Right atrium auricular region (tissue), 2 donors: Measurements from ENCODE around the gene TWF2. TPM values are rescaled to one million over a fixed set of nuclear protein-coding genes. Genes with fewer than 3 reads are reported as not detected.

Experiments used
- DNase-seq: peaks from one replicate; pipeline ENCODE4 v3.0.0-alpha.2; 2019; ENCODE audit warnings: low spot score
- H3K27ac ChIP-seq, 2 donors: fragments of 200-600 bp; sonication (generic); 1 replicate in 1 of 2; 2 replicates in 1 of 2; pipeline ENCODE4 v1.5.1; 2016 to 2019
- H3K27me3 ChIP-seq, 2 donors: fragments of 200-600 bp; sonication (generic); one replicate each; pipeline versions ENCODE4 v1.5.1 to v1.6.0; 2017 to 2019
- H3K36me3 ChIP-seq: fragments of 200-600 bp; sonication (generic); one replicate; pipeline ENCODE4 v1.5.1; 2016
- H3K4me1 ChIP-seq, 2 donors: fragments of 200-600 bp; sonication (generic); one replicate each; pipeline versions ENCODE4 v1.5.1 to v1.6.0; 2017 to 2019
- H3K4me3 ChIP-seq, 2 donors: fragments of 200-600 bp; sonication (generic); 1 replicate in 1 of 2; 2 replicates in 1 of 2; pipeline ENCODE4 v1.5.1; 2017 to 2019; ENCODE audit warnings: mild to moderate bottlenecking in 1 of 2, moderate library complexity in 1 of 2
- H3K9me3 ChIP-seq, 2 donors: fragments of 200-600 bp; sonication (generic); one replicate each; pipeline ENCODE4 v1.5.1; 2019
- CTCF ChIP-seq, 2 donors: fragments of 200-600 bp; sonication (generic); IDR thresholded peaks; one replicate each; pipeline ENCODE4 v1.5.1; 2019; ENCODE audit warnings: antibody characterized with exemption in 2 of 2
- total RNA-seq, 2 donors: library from RNA; depleted of rRNA; stranded (reverse); fragments of >200 nt; gene quantifications; one replicate each; pipeline ENCODE4 v1.1.0, GENCODE V29; 2016

TWF2 gene
- total RNA-seq, 2 donors from 2014 or later = 54.4 to 58.6 TPM

- no peak overlapping the region for H3K27ac ChIP-seq
- H3K27me3 ChIP-seq = no peaks in the 10 kb centered on the region
- H3K4me1 ChIP-seq = peaks cover 0 to 35% of the 10 kb centered on the region in 2 donors
- H3K4me3 ChIP-seq = no peak overlapping the region
- no peak for TF ChIP-seq CTCF (IDR thresholded peaks at IDR 0.05)
- peaks cover 25% of the 10 kb centered on the region for H3K36me3 ChIP-seq
- no peaks in the 10 kb centered on the region for H3K9me3 ChIP-seq
- peak; percentile 55 for DNase-seq
These were observed 9.2 kb upstream of the TWF2 start for GRCh38 chr3:52248165-52248541.

- peak; percentile 53 for DNase-seq
- no peak for TF ChIP-seq CTCF (IDR thresholded peaks at IDR 0.05)
- Histone ChIP-seq H3K27ac (peak overlapping the region in 1 of 2 donors; percentile 35), H3K9me3 (no peaks in the 10 kb centered on the region), H3K4me1 (peaks cover 0 to 35% of the 10 kb centered on the region in 2 donors), H3K36me3 (peaks cover 20% of the 10 kb centered on the region), H3K4me3 (no peak overlapping the region), H3K27me3 (no peaks in the 10 kb centered on the region)
These were observed 8.6 kb upstream of the TWF2 start for GRCh38 chr3:52247409-52248164.

GRCh38 chr3:52246728-52247408, 7.9 kb upstream of the TWF2 start:
- no peak for DNase-seq
- H3K4me1 ChIP-seq = peaks cover 0 to 35% of the 10 kb centered on the region in 2 donors

GRCh38 chr3:52246264-52246620, 7.3 kb upstream of the TWF2 start:
- Histone ChIP-seq H3K27me3 (no peaks in the 10 kb centered on the region), H3K36me3 (peaks cover 11% of the 10 kb centered on the region), H3K4me3 (peak overlapping the region; percentile 61 to 65), H3K27ac (peak overlapping the region; percentile 81 to 86), H3K4me1 (peaks cover 0 to 35% of the 10 kb centered on the region in 2 donors), H3K9me3 (no peaks in the 10 kb centered on the region)
- DNase-seq = no peak
- TF ChIP-seq CTCF (IDR thresholded peaks at IDR 0.05) = no peak

More at GRCh38 chr3:52246728-52247408, 7.9 kb upstream of the TWF2 start:
- no peaks in the 10 kb centered on the region for H3K9me3 ChIP-seq
- H3K4me3 ChIP-seq = peak overlapping the region in 1 of 2 donors; percentile 65
- TF ChIP-seq CTCF (IDR thresholded peaks at IDR 0.05) = no peak
- H3K27ac ChIP-seq = peak overlapping the region; percentile 81 to 86
- no peaks in the 10 kb centered on the region for H3K27me3 ChIP-seq
- H3K36me3 ChIP-seq = peaks cover 17% of the 10 kb centered on the region

GRCh38 chr3:52245322-52246263, 6.6 kb upstream of the TWF2 start, which contains the start of gene PPM1M:
Gene PPM1M (plus strand): TSS chr3:52245759. CDS start chr3:52245825, 66 bp downstream.
- Histone ChIP-seq H3K9me3 (no peaks in the 10 kb centered on the region), H3K4me3 (peak within 1 kb of the TSS; percentile 61 to 65), H3K27me3 (no peaks in the 10 kb centered on the region), H3K36me3 (peaks cover 8% of the 10 kb centered on the region), H3K27ac (peak within 1 kb of the TSS; percentile 81 to 86), H3K4me1 (peaks cover 0 to 36% of the 10 kb centered on the region in 2 donors)
- no peak for DNase-seq
- TF ChIP-seq CTCF (IDR thresholded peaks at IDR 0.05) = no peak
